ENCODE data around the gene ADRM1.
A peak's percentile ranks its signal among the peaks of the same experiment; 100 is the strongest.

The ADRM1 gene, protein sequence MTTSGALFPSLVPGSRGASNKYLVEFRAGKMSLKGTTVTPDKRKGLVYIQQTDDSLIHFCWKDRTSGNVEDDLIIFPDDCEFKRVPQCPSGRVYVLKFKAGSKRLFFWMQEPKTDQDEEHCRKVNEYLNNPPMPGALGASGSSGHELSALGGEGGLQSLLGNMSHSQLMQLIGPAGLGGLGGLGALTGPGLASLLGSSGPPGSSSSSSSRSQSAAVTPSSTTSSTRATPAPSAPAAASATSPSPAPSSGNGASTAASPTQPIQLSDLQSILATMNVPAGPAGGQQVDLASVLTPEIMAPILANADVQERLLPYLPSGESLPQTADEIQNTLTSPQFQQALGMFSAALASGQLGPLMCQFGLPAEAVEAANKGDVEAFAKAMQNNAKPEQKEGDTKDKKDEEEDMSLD

DNA sequence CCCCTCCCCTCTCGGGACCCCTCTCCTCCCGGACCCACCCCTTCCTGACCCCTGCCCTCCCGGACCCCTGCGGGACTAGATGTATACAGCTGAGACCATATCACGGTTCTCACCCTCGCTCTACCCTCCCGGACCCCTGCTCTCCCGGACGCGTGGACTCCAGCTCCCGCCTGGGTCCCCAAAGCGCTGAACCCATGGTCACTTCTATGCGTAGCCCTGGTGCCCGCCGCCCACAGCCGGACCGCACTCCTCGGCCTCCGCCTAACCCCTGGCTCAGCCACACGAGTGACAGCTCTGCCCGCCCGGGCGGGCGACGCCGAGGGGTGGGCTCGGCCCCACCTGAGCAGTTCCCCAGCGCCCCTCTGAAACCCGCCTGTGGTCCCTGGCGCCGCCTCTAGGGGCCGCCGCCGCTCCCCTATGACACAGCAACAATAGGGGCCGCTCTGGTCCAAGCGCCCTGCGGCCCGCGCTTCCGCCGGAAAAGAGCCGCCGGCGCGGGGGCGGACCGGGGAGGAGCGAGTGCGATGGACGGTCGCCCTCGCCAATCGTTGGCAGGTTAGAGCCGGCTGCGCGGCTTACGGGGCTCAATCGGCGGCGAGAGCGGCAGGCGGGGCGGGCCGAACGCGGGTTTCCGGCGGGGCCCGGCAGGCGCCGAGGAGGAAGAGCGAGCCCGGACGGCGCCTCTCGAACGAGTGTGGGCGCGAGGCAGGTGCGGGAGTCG lies at the start of gene ADRM1:
Gene ADRM1 (plus strand): TSS at position 657 of the 721 bp plus-strand sequence. CDS start 572 bp downstream, outside the sequence.
- peak; percentile 96 for DNase-seq

DNA sequence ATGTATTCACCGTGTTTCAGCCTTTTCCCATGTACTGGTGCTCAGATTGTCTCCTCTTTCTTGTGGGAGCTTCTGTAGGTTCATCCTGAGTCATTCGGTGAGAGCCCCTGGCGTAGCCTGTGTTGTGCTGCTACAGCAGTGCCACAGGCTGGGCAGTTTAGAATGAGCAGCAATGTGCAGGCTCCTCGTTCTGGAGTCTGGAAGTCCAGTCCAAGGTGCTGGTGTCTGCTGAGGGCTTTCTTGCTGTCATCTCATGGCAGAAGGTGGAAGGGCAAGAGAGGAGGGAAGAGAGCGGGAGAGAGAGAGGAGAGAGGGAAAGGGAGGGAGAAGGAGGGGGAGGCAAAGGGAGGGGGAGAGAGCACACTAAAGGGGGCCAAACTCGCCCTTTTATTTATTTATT lies 49.4 kb upstream of the ADRM1 start:
- no peak for DNase-seq

DNA sequence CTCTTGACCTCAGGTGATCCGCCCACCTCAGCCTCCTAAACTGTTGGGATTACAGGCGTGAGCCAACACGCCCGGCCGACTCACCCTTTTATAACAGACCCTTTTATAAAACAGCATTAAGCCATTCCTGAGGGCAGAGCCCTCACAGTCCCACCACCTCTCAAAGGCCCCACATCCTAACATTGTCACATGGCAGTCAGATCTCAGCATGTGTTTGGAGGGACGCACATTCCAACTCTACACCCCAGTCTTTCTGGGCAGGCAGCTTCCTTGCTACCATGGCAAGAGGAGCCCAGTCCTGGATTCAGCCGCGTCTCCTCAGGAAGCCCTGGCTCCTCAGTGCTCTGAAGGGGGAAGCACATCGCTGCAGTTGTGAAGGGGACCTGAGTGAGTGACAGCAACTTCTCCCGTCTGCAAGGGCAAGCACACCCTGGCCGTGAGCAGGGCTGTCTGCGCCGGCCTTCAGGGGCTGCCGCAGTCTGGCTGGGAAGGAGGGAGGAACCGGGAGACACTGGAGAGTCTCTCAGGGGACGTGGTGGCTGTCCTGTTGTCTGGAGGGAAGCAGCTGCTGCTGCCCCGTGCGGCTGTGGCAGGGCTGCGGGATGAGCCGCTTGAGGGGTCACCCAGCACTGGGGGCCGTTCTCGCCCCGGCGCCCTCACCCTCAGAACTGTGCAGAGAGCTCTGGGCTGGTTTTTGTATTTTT lies 48.6 kb upstream of the ADRM1 start:
- DNase-seq: no peak

DNA sequence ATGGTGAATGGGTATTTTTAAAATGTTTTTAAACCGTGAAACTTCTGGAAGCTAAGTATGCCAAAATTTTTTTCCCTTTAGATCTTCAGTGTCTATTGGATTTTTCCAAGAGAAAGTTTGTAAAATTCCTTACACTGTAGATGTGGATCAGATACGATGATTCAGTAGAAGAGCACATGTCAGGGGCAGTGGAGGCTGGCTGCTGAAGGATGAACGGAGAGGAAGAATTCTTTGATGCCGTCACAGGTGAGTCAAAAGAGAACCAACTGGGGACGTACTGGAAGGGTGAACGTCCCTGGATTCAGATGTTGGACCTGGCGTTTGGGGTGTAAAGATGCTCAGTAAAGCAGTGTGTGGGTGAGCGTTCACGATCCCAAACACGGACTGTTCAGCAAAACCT lies 46.8 kb upstream of the ADRM1 start:
- no peak for DNase-seq

DNA sequence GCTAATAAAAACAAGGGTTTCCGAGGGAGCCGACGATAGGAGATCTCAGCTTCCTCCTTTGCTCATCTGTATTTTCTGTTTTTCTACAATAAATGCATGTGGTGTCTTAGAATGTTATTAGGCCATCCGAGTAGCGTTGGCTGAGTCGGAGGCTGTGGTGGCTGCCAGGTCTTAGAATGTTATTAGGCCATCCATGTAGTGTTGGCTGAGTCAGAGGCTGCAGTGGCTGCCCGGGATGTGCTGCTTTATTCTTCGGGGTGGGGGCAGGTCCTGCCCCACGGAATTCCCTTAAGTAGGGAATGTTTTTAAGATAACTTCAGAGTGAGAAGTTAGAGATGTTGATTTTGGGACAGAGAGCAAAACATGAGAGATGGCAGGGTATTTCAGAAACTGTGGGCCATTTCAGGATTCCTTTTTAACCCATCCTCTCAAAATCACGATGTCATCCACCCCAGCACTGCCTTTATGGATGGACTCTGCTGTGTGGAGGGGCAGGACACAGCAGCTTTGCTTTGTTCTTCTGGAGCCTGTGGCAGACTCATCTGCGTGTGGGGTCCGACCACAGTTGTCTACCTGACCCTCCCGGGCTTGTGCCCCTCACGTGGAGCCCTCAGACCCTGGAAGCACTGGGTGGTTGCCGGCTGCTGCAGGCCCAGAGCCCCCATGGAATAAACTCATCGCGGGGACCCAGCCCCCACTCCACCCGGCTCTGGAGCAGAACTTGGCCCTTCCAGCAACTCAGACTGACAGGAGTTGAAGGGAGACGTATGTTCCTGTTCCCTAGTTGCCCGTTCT lies 44.1 kb upstream of the ADRM1 start:
- DNase-seq: no peak

DNA sequence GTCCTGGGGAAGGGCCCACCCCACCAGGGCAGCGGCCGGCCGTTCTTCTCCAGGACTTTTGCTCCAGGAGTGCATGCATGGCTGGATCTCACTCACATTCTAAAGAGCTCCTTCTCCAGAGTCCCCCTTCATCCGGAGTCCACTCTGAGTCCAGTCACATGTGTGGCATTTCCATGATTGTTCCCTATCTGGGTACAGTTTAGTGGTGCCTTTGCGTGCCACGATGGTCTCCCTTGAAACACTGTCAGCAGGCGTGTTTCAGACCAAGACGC lies 43.6 kb upstream of the ADRM1 start:
- DNase-seq: no peak

DNA sequence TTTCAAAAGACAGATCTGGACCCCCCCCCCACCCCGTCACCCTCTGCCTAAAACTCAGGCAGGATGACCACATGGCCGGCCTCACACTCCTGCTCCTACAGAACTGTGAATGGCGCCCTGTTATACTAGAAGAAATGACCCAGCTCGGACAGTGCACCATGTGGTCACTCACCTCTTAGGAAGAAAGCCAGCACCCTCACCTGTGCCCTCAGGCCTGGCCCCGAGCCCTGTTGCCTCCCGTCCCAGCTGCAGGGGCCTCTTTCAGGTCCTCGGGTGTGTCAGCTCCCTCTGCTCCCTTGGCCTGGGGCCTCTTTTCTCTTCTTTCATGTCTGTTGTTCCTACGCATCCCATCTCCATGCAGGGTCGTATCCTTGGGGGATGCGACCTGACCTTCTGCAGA lies 40.7 kb upstream of the ADRM1 start:
- DNase-seq: no peak

DNA sequence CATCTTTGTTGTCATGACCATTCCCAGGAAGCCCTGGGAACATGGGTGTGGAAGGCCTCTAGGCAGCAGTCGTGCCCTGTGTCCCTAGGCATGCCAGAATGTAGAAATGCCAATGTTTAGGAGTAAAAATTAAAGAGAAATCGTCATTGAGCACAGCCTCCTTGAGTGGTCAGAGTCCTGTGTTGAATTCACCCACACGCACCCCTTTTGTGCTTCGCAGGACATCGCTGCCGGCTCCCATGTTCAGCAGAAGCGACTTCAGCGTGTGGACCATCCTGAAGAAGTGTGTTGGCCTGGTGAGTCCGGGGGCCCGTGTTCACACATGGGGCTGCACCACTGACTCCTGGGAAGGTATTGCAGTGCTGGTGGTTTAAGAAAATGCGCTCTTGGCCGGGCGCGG lies 39.4 kb upstream of the ADRM1 start:
- no peak for DNase-seq

DNA sequence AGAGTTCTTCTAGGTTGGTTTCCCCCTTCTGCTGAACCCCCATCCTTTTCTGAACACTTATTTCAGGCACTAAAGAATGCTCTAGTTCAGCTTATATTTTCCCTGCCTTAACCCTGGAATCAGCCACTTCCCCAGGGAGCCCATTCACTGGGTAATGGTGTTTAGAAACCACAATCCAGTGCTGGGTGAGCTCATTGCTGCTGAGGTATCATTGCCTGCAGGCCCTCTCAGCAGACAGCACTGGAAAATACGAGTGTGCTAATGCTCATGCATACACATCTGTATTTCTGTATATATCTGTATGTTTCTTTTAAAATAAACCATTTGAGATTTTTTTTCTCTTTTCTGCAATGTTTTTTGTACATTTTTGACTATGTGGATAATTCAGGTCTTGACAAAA lies 37.4 kb upstream of the ADRM1 start:
- no peak for DNase-seq

DNA sequence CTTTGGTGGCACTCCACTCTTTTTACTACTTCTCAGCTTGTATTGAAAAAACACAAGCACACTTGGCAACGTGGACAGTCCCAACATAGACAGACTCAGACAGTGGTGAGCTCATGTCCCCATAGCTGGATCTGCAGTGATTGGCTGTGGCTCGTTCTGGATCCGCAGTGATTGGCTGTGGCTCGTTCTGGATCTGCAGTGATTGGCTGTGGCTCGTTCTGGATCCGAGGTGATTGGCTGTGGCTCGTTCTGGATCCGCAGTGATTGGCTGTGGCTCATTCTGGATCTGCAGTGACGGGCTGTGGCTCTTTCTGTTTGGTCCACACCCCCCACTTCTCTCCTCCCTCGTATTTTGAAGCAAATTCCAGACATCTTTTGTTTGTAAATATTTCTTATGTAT lies 36.5 kb upstream of the ADRM1 start:
- DNase-seq: no peak

DNA sequence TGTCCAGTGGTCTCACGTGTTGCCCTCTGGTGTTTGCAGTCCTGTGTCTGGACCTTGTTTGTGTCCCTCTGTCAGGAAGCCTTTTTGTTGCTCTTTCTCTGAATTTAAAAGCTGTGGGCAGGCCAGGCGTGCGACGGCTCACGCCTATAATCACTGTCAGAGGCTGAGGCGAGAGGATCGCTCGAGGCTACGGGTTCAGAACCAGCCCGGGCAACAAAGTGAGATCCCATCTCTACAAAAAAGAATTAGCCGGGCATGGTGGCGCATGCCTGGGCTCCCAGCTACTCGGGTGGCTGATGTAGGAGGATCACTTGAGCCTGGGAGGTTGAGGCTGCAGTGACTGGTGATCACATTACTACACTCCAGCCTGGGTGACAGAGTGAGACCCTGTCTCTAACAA lies 35.9 kb upstream of the ADRM1 start:
- no peak for DNase-seq

DNA sequence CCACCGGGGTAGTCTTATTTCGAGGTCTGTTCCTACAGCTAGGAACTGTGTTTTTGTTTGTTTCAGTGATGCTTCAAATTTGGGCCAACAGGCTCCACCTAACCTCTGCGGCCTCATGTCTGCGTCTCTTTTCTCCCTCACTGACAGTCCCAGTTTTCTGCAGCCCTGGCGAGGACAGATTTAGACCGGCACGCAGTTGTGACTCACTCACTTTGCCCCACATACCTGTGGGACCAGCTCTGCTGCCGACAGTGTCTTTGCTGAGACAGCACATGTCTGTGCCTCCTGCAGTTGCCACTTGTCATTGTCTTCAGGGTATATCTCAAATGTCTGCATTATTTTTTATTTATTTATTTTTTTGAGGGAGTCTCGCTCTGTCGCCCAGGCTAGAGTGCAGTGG lies 35.3 kb upstream of the ADRM1 start:
- no peak for DNase-seq

DNA sequence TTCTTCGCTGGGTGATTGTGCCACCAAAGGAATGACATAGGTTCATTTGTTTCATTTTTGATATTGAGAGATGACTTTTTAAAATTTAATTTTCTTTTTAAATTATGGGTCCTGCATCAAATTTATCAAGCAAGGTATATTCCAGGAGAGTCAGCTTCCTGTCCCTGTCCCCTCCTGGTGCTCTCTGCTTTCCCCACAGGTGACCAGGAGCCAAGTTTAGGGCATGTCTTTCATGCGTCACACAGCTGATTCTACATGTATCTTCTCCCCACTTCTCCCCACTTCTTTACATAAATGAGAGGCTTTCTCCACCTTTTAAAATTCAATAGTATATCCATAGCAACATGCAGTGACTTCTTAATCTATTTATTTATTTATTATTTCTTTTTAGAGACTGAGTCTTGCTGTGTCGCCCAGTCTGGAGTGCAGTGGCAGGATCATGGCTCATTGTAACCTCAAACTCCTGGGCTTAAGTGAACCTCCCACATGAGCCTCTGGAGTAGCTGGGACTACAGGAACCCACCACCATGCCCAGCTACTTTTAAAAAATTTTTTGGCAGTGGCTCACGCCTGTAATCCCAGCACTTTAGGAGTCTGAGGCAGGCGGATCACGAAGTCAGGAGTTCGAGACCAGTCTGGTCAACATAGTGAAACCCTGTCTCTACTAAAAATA lies 34.4 kb upstream of the ADRM1 start:
- DNase-seq: no peak

DNA sequence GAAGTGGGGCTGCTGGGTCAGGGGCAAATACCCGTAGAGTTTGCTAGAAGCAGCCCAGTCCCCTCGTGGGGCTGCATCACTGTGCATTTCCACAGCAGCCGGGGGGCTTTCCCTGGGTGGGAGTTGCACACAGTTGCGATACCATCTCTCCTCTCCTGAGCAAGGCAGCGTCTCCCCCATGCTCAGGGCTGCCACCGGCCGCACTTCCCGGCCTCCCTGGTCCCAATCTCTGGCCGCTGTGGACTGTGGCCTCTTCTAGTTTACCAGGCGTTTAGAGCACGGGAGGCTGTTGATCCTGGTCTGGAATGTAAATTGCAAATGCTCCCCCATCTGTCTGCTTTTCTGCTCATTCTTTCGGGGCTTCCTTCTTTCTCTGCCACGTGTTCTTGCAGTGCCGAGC lies 33.4 kb upstream of the ADRM1 start:
- DNase-seq: no peak

DNA sequence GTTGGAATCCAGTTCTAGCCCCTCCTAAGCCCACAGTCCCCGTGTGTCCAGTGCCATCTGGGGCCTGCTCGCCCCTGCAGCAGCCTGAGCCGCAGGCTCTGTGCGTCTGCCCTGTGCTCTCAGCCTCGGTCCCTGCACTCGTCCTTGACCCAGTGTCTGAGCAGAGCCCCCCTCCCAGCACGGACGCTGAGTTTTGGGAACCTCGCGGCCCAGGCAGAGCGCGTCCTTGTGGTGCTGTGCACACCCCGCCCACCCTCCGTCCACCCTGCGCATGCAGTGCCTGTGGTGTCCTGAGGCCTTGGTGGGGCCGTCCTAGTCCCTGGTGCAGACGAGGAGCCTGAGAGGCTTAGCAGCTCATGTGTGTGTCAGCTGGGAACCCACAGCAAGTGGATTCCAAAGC lies 32.9 kb upstream of the ADRM1 start:
- DNase-seq: no peak

DNA sequence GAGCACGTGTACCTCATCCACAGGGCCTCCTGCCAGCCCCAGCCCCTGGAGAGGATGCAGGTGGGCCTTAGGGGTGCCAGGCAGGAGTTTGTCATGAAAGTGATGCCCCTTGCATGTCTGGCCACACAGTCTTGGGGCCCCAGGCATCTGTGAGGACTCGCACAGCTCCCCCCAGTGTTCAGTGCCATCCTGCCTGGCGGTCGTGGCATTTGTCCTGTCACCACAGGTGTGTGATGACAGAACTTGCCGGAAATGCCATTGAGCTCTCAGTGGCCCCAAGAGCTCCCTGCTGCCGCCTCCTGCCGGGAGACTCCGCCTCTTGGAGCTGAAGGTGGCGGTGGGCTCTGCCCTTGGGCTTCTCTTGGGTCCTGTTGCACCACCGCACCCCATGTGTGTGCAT lies 30.6 kb upstream of the ADRM1 start:
- DNase-seq: no peak

DNA sequence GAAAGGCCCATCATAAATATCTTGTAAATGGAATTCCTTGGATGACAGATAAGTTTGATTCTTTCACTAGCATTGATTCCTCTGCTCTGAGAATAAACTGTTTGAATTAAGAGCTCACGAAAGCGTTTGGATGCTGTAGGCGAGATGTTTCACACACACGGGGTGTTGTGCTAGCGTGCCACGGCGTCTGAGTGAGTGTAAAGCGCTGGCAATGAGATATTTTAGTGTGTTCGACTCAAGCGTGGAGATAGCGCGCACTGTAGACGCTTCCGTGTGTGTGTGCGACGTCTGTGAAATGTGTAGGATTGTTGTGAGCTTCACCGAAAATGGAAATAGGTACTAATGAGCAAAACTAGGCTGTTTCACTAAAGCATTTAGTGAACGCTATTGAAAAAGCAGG lies 29.4 kb upstream of the ADRM1 start:
- no peak for DNase-seq

DNA sequence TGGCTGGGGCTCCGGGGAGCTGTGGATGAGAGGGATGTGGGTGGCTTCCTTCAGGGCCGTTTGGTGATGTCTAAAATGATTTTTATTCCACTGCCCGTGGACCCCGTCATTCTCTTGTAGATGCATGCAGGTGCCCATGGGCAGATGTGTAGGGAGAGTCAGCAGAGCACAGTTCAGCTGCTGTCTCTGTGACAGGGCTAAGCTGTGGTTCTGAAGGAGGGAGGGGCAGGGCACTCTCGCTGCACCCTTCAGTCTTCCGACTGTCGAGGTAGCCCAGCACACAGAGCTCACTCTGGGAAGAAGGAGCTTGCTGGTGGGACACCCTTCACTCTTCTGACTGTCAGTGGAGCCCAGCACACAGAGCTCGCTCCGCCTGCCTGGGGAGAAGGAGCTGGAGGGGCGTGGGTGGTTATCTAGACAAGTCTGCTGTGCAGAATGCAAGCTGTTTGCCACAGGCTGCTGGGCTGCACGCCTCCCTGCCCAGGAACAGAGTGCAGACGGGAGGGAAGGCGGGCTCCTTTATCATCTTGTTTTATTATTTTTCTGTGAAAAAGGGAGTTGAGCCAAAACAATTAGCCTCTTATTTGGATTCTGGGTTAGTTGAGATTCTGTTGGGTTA lies 28.4 kb upstream of the ADRM1 start:
- no peak for DNase-seq

DNA sequence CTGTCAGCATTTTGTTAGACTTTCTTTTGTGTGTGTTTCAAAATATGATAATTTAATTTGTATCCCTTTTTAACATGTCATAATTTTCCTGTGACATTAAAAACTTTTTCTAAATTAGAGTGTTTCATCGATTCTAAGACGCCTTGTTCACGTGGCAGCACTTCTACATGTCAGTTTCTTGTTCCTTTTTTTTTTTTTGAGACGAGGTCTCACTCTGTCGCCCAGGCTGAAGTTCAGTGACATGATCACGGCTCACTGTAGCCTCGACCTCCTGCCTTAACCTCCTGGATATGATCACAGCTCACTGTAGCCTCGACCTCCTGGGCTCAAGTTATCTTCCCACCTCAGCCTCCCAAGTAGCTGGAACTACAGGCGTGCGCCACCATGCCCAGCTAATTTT lies 27.6 kb upstream of the ADRM1 start:
- DNase-seq: no peak

DNA sequence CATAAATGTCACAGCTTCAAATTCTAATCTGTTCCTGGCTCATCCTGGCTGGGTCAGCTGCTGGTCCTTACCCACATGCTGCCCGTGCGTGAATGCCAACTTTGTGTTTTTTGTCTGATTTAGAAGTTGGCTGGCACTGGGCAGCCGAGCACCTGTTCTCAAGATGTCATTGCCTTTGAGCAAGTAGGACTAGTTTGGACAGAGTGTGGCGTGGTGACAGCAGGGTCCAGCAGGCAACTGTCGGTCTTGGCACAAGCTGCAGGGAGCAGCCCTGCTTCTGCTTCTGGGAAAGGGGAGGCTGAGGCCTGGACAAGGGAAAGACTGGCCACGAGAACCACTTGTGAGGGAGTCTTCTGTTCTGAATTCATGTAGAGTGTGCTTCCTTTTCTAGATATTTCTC lies 26.4 kb upstream of the ADRM1 start:
- no peak for DNase-seq

DNA sequence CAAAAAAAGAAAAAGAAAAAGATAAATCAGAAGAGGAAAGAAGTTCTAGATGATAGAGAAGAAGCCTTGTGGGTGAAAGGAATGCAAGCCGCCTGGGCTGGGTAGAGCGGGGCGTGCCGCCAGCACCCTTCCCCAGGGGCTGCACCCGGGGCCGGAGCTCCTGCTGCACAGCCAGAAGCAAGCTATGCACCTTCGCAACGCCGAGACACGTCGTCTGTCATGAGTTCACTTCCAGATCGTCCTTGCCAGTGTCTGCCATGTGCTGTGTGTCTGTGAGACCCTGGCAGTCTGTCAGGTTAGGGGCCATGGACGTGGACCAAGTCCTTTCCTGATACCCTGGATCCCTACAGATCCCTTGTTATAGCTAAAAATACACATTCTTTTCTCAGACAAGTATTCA lies 25.5 kb upstream of the ADRM1 start:
- no peak for DNase-seq

DNA sequence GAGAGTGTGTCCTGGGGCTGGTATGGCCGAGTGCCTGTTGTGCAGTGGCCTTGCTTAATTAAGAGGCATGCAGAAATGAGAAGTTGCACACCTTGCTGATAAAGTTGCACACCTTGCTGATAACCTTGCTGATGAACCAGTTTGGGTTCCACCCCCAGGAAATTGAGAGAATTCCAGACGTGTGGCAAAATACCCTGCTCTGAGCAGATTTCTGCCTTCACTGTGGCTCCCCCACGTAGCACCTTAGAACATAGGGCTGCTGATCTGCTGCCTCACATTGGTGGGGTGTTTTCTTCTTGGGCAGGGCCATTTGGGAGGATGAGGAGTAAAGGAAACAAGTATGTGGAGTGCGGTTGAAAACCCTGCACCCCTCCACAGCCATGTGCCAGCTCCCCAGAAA lies 22.5 kb upstream of the ADRM1 start:
- no peak for DNase-seq

Data from CD4-positive, alpha-beta T cell treated with Interleukin-6 for 4 hours (primary cell).